Esophagus squamous epithelium (tissue), 5 donors: Measurements from ENCODE around the gene RMND1. TPM values are rescaled to one million over a fixed set of nuclear protein-coding genes. Genes with fewer than 3 reads are reported as not detected.

Experiments used
- DNase-seq: peaks from one replicate; lab custom pipeline; 2025; lab: John Stamatoyannopoulos, UW
- H3K27ac ChIP-seq, 4 donors: fragments of 200-600 bp; sonication (generic); one replicate each; pipeline ENCODE4 v1.5.1; 2016 to 2019; ENCODE audit warnings: mild to moderate bottlenecking in 1 of 4
- H3K27me3 ChIP-seq, 4 donors: fragments of 200-600 bp; sonication (generic); 1 replicate in 3 of 4; 2 replicates in 1 of 4; pipeline versions ENCODE4 v1.5.1 to v1.6.0; 2017 to 2021; ENCODE audit warnings: antibody characterized with exemption in 1 of 4
- H3K36me3 ChIP-seq, 3 donors: fragments of 200-600 bp; sonication (generic); one replicate each; pipeline ENCODE4 v1.5.1; 2016 to 2019
- H3K4me1 ChIP-seq, 3 donors: fragments of 200-600 bp; sonication (generic); one replicate each; pipeline ENCODE4 v1.5.1; 2017 to 2019
- H3K4me3 ChIP-seq, 4 donors: fragments of 200-600 bp; sonication (generic); 1 replicate in 3 of 4; 2 replicates in 1 of 4; pipeline ENCODE4 v1.5.1; 2016 to 2019; ENCODE audit warnings: mild to moderate bottlenecking in 2 of 4, moderate library complexity in 1 of 4
- H3K9me3 ChIP-seq, 3 donors: fragments of 200-600 bp; sonication (generic); one replicate each; pipeline ENCODE4 v1.5.1; 2016 to 2019
- CTCF ChIP-seq, 6 experiments: fragments of 450-650 bp in 4 of 6; fragments of 200-600 bp in 2 of 6; sonication (generic) in 2 of 6; IDR thresholded peaks; one replicate each; pipeline ENCODE4 v1.5.1; 2016 to 2019; ENCODE audit warnings: antibody characterized with exemption in 6 of 6, mild to moderate bottlenecking in 4 of 6, moderate library complexity in 4 of 6
- POLR2A ChIP-seq, 4 donors: fragments of 450-650 bp; IDR thresholded peaks; one replicate each; pipeline ENCODE4 v1.6.1; 2017; ENCODE audit warnings: antibody characterized with exemption in 4 of 4, mild to moderate bottlenecking in 4 of 4, moderate library complexity in 3 of 4
- WGBS, 2 donors: methylation state at CpG; one replicate each; pipeline ENCODE4 v1.1.5; 2018; 5-methylcytosine and 5-hydroxymethylcytosine counted together
- intact Hi-C: fragments of 100-400 bp; cut with DNase I; formaldehyde crosslinking; loops from one replicate; pipeline ENCODE4 v1.15.0; 2022
- total RNA-seq, 4 donors: library from RNA; depleted of rRNA; stranded (reverse); fragments of >200 nt; gene quantifications; one replicate each; pipeline ENCODE4 v1.1.0, GENCODE V29; 2016
- donor health status: DM: yes; HTN: yes; CAD: no.

RMND1 gene
- total RNA-seq = 10 to 100 TPM in 3 of 4 donors, 1 to 10 TPM in 1; 4.6 to 25.9 (median 15.3) TPM

GRCh38 chr6:151451950-151452749, at the start of gene RMND1:
TSS of gene RMND1 (minus strand) at chr6:151452126. CDS start at chr6:151445811, 6,315 bp downstream.
- no peaks in the 10 kb centered on the region for H3K27me3 ChIP-seq
- H3K36me3 ChIP-seq = peaks cover 0 to 7% (median 0%) of the 10 kb centered on the region in 3 donors
- peak within 1 kb of the TSS; percentile 75 to 91 (median 84) for H3K4me3 ChIP-seq
- peaks cover 8 to 34% (median 12%) of the 10 kb centered on the region in 3 donors for H3K4me1 ChIP-seq
- DNase-seq = peak; percentile 97
- H3K27ac ChIP-seq = peak within 1 kb of the TSS; percentile 92 to 97 (median 95)
- TF ChIP-seq CTCF (IDR thresholded peaks at IDR 0.05) = peak in 1 of 6 experiments; percentile 34
- peak in 3 of 4 donors; percentile 8 to 73 (median 69) for TF ChIP-seq POLR2A (IDR thresholded peaks at IDR 0.05)
- WGBS, 2 donors = 1% methylated on average over 40 to 44 of the region's 74 CpGs
- no peaks in the 10 kb centered on the region for H3K9me3 ChIP-seq
- intact Hi-C loops = no loop called here

- Histone ChIP-seq H3K4me3 (no peak overlapping the region), H3K36me3 (no peaks in the 10 kb centered on the region), H3K4me1 (peaks cover 3 to 15% (median 5%) of the 10 kb centered on the region in 3 donors), H3K27ac (peak overlapping the region in 1 of 4 donors; percentile 3), H3K9me3 (no peaks in the 10 kb centered on the region), H3K27me3 (peaks cover 0 to 11% (median 0%) of the 10 kb centered on the region in 4 donors)
- DNase-seq = no peak
- WGBS, 2 donors = 65 to 80% methylated on average over 5 of the region's 5 CpGs
- intact Hi-C loops = no loop called here
- TF ChIP-seq POLR2A (IDR thresholded peaks at IDR 0.05) = no peak
- no peak for TF ChIP-seq CTCF (IDR thresholded peaks at IDR 0.05)
These were observed 47.6 kb upstream of the RMND1 start for GRCh38 chr6:151499551-151499950.

- TF ChIP-seq CTCF (IDR thresholded peaks at IDR 0.05) (no peak), POLR2A (IDR thresholded peaks at IDR 0.05) (no peak)
- peak overlapping the region in 1 of 4 donors; percentile 46 for H3K27ac ChIP-seq
- whole genome bisulfite sequencing, 2 donors = 54 to 86% methylated on average over 1 of the region's 1 CpG
- DNase-seq = no peak
- peaks cover 0 to 23% (median 0%) of the 10 kb centered on the region in 4 donors for H3K27me3 ChIP-seq
- intact Hi-C loops = no loop called here
- peaks cover 3 to 27% (median 8%) of the 10 kb centered on the region in 3 donors for H3K4me1 ChIP-seq
- H3K9me3 ChIP-seq = no peaks in the 10 kb centered on the region
- H3K4me3 ChIP-seq = no peak overlapping the region
- no peaks in the 10 kb centered on the region for H3K36me3 ChIP-seq
These were observed 46.4 kb upstream of the RMND1 start for GRCh38 chr6:151498327-151498726.

GRCh38 chr6:151497905-151498304, 46.0 kb upstream of the RMND1 start:
- Histone ChIP-seq H3K27me3 (peaks cover 0 to 27% (median 0%) of the 10 kb centered on the region in 4 donors), H3K9me3 (no peaks in the 10 kb centered on the region), H3K36me3 (no peaks in the 10 kb centered on the region), H3K4me3 (no peak overlapping the region), H3K4me1 (peaks cover 3 to 29% (median 6%) of the 10 kb centered on the region in 3 donors), H3K27ac (peak overlapping the region in 1 of 4 donors; percentile 46)
- DNase-seq = no peak
- TF ChIP-seq CTCF (IDR thresholded peaks at IDR 0.05) (no peak), POLR2A (IDR thresholded peaks at IDR 0.05) (no peak)
- intact Hi-C loops = no loop called here

GRCh38 chr6:151495380-151495779, 43.5 kb upstream of the RMND1 start:
- Histone ChIP-seq H3K9me3 (no peaks in the 10 kb centered on the region), H3K4me3 (no peak overlapping the region), H3K4me1 (peaks cover 3 to 21% (median 4%) of the 10 kb centered on the region in 3 donors), H3K27me3 (peaks cover 0 to 45% (median 0%) of the 10 kb centered on the region in 4 donors), H3K27ac (no peak overlapping the region), H3K36me3 (no peaks in the 10 kb centered on the region)
- WGBS, 2 donors = 91 to 92% methylated on average over 9 of the region's 9 CpGs
- intact Hi-C loops = no loop called here
- no peak for DNase-seq
- no peak for TF ChIP-seq POLR2A (IDR thresholded peaks at IDR 0.05)
- no peak for TF ChIP-seq CTCF (IDR thresholded peaks at IDR 0.05)
